ENCODE data around the gene INPP5K. TPM values are rescaled to one million over a fixed set of nuclear protein-coding genes. Genes with fewer than 3 reads are reported as not detected.

INPP5K gene
- total RNA-seq, 1 donor from 2014 or later: 23.0 TPM

DNA sequence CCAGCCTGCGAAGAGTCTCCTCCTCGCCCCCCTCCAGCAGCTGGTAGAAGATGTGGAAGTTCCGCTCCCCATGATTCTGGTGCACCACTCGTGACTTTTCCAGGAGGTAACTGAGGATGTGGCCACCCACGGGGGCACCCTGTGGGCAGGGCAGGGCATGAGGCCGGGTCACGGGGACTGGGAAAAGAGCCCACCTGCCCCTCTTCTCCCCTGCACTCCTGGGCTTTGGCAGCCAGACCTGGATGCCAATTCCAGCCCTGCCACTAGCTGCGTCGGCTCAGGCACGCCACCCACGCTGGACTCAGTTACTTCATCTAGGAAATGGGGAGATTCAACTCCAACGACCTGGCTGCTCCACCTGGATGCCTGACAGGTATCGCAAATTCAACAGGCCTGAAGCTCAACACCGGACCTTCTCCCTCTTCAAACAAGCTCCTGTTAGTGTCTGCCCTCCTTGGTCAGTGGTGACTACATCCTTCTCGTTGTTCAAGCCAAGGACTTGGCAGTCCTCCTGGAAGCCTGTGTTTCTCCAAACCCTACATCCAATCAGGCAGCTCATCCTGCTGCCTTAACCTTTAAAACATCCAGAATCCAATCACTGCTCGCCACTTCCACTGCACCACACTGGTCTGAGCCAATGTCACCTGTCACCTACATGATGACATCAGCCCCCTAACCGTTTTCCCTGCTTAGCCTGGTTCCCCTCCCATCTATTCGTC is 35.5 kb downstream of the INPP5K start:
- Histone ChIP-seq H3K4me1 (ENCODE audit: control insufficient read depth in 3 of 3, insufficient read depth in 3 of 3, low read length in 3 of 3) (peaks cover 9 to 13% (median 12%) of the 10 kb centered on the region in 3 donors), H3K9me3 (ENCODE audit: control insufficient read depth in 3 of 3, low read length in 3 of 3) (no peaks in the 10 kb centered on the region), H3K4me3 (ENCODE audit: low read length in 3 of 3) (no peak overlapping the region), H3K27ac (ENCODE audit: low read depth, low read length) (no peak overlapping the region), H3K36me3 (ENCODE audit: control insufficient read depth in 3 of 3, insufficient read depth in 3 of 3, low read length in 3 of 3) (peaks cover 39 to 46% (median 40%) of the 10 kb centered on the region in 3 donors), H3K27me3 (ENCODE audit: control insufficient read depth in 3 of 3, insufficient read depth in 3 of 3, low read length in 3 of 3) (no peaks in the 10 kb centered on the region), H3K9ac (ENCODE audit: low read depth in 1 of 3, low read length in 3 of 3) (no peak overlapping the region)

DNA sequence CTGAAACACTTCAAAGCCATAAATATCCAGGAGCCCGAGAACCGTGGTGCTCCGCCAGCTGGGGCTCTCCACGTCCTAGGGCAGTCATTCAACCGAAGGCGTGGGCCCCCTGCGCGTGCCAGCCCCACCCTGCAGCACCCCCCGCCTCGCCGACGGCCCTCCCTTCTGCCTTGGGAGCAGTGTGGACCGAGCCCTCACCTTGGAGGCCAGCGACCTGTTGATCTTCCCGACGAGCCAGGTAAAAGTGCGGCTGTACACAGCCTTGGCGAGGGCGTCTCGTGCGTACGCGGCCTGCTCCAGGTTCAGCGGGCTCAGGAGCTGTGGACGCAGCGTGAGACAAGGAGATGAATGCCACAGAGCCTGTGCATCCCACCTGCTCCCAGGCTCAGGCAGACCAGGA is 38.0 kb downstream of the INPP5K start:
- H3K4me3 ChIP-seq (ENCODE audit: low read length in 3 of 3): no peak overlapping the region
- H3K4me1 ChIP-seq (ENCODE audit: control insufficient read depth in 3 of 3, insufficient read depth in 3 of 3, low read length in 3 of 3): peaks cover 4 to 9% (median 7%) of the 10 kb centered on the region in 3 donors
- H3K27me3 ChIP-seq (ENCODE audit: control insufficient read depth in 3 of 3, insufficient read depth in 3 of 3, low read length in 3 of 3): no peaks in the 10 kb centered on the region
- H3K36me3 ChIP-seq (ENCODE audit: control insufficient read depth in 3 of 3, insufficient read depth in 3 of 3, low read length in 3 of 3): peaks cover 40 to 59% (median 44%) of the 10 kb centered on the region in 3 donors
- H3K9me3 ChIP-seq (ENCODE audit: control insufficient read depth in 3 of 3, low read length in 3 of 3): no peaks in the 10 kb centered on the region
- H3K27ac ChIP-seq (ENCODE audit: low read depth, low read length): no peak overlapping the region
- no peak overlapping the region for H3K9ac ChIP-seq (ENCODE audit: low read depth in 1 of 3, low read length in 3 of 3)

DNA sequence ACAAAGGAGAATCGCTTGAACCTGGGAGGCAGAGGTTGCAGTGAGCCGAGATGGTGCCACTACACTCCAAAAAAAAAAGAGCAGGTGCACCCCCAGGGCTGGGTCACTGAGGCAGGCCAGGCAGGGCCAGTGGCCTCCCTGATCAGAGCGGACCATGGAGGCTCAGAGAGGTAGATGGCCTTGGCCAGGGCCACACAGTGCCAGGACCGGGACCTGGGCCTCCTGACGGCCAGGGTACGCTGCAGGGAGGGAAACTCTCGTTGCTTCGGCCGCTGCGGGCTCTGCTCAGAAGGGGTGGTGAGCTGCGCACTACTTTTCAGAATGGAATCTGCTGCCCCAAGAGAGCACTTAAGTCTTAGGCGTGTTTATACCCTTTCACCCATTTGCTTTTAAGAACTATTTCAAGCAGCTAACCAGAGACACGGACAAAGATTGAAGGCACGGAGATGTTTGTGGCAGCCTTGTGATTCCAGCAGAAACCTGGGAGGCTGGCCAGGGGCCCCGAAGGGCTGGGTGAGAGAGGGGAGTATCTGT is 41.0 kb downstream of the INPP5K start:
- no peaks in the 10 kb centered on the region for H3K9me3 ChIP-seq (ENCODE audit: control insufficient read depth in 3 of 3, low read length in 3 of 3)
- no peak overlapping the region for H3K27ac ChIP-seq (ENCODE audit: low read depth, low read length)
- H3K4me3 ChIP-seq (ENCODE audit: low read length in 3 of 3): no peak overlapping the region
- H3K36me3 ChIP-seq (ENCODE audit: control insufficient read depth in 3 of 3, insufficient read depth in 3 of 3, low read length in 3 of 3): peaks cover 35 to 54% (median 37%) of the 10 kb centered on the region in 3 donors
- peaks cover 0 to 9% (median 4%) of the 10 kb centered on the region in 3 donors for H3K4me1 ChIP-seq (ENCODE audit: control insufficient read depth in 3 of 3, insufficient read depth in 3 of 3, low read length in 3 of 3)
- H3K9ac ChIP-seq (ENCODE audit: low read depth in 1 of 3, low read length in 3 of 3): peak overlapping the region in 1 of 3 donors; percentile 16
- H3K27me3 ChIP-seq (ENCODE audit: control insufficient read depth in 3 of 3, insufficient read depth in 3 of 3, low read length in 3 of 3): no peaks in the 10 kb centered on the region

DNA sequence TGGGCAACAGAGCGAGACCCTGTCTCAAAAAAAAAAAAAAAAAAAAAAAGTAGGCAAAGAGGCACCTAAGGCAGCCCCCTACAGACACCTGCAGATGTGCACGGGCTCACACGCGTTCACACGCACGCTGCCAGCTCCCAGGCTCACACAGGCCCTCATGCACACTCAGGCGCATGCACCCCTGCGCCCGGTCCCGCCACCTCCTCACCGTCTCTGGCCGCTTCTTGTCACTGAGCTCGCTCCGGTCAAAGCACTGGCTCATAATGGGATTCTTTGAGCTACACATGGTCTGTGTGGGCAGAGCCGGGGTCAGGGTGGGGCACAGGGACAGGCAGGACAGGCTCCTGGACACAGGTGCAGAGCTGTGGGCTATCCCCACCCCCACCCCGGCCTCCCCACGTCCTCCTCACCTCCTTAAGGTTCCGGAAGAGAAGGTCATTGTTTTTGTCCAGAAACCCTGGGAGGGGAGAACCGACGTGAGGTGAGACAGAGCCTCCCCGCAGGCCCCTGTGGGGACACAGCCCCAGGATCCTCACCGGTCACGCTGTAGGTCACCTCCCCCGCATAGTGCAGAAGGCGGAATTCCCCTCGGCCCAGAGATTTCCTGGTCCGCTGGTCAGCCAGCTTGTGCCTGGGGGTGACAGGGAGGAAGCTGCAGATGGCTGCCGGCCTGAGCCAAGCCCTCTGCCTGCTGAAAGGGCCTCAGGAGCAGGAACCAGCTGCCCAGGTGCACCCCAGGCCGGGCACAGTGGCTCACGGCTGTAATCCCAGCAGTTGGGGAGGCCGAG is 41.8 kb downstream of the INPP5K start:
- no peak overlapping the region for H3K9ac ChIP-seq (ENCODE audit: low read depth in 1 of 3, low read length in 3 of 3)
- no peaks in the 10 kb centered on the region for H3K9me3 ChIP-seq (ENCODE audit: control insufficient read depth in 3 of 3, low read length in 3 of 3)
- peaks cover 0 to 9% (median 4%) of the 10 kb centered on the region in 3 donors for H3K4me1 ChIP-seq (ENCODE audit: control insufficient read depth in 3 of 3, insufficient read depth in 3 of 3, low read length in 3 of 3)
- H3K27me3 ChIP-seq (ENCODE audit: control insufficient read depth in 3 of 3, insufficient read depth in 3 of 3, low read length in 3 of 3): no peaks in the 10 kb centered on the region
- H3K4me3 ChIP-seq (ENCODE audit: low read length in 3 of 3): no peak overlapping the region
- peaks cover 33 to 53% (median 39%) of the 10 kb centered on the region in 3 donors for H3K36me3 ChIP-seq (ENCODE audit: control insufficient read depth in 3 of 3, insufficient read depth in 3 of 3, low read length in 3 of 3)
- H3K27ac ChIP-seq (ENCODE audit: low read depth, low read length): no peak overlapping the region

- no peaks in the 10 kb centered on the region for H3K27me3 ChIP-seq (ENCODE audit: control insufficient read depth in 3 of 3, insufficient read depth in 3 of 3, low read length in 3 of 3)
- H3K9ac ChIP-seq (ENCODE audit: low read depth in 1 of 3, low read length in 3 of 3): no peak overlapping the region
- no peak overlapping the region for H3K4me3 ChIP-seq (ENCODE audit: low read length in 3 of 3)
- H3K27ac ChIP-seq (ENCODE audit: low read depth, low read length): no peak overlapping the region
- H3K9me3 ChIP-seq (ENCODE audit: control insufficient read depth in 3 of 3, low read length in 3 of 3): no peaks in the 10 kb centered on the region
- peaks cover under 1 to 9% (median 5%) of the 10 kb centered on the region in 3 donors for H3K4me1 ChIP-seq (ENCODE audit: control insufficient read depth in 3 of 3, insufficient read depth in 3 of 3, low read length in 3 of 3)
- H3K36me3 ChIP-seq (ENCODE audit: control insufficient read depth in 3 of 3, insufficient read depth in 3 of 3, low read length in 3 of 3): peaks cover 37 to 57% (median 43%) of the 10 kb centered on the region in 3 donors
Observed at GRCh38 chr17:1473841-1474240, 42.6 kb downstream of the INPP5K start.

- Histone ChIP-seq H3K4me1 (ENCODE audit: control insufficient read depth in 3 of 3, insufficient read depth in 3 of 3, low read length in 3 of 3) (peaks cover 7 to 14% (median 11%) of the 10 kb centered on the region in 3 donors), H3K9ac (ENCODE audit: low read depth in 1 of 3, low read length in 3 of 3) (no peak overlapping the region), H3K27ac (ENCODE audit: low read depth, low read length) (no peak overlapping the region), H3K4me3 (ENCODE audit: low read length in 3 of 3) (no peak overlapping the region), H3K27me3 (ENCODE audit: control insufficient read depth in 3 of 3, insufficient read depth in 3 of 3, low read length in 3 of 3) (no peaks in the 10 kb centered on the region), H3K36me3 (ENCODE audit: control insufficient read depth in 3 of 3, insufficient read depth in 3 of 3, low read length in 3 of 3) (peaks cover 37 to 57% (median 39%) of the 10 kb centered on the region in 3 donors), H3K9me3 (ENCODE audit: control insufficient read depth in 3 of 3, low read length in 3 of 3) (no peaks in the 10 kb centered on the region)
Observed at GRCh38 chr17:1473170-1473569, 43.2 kb downstream of the INPP5K start.

DNA sequence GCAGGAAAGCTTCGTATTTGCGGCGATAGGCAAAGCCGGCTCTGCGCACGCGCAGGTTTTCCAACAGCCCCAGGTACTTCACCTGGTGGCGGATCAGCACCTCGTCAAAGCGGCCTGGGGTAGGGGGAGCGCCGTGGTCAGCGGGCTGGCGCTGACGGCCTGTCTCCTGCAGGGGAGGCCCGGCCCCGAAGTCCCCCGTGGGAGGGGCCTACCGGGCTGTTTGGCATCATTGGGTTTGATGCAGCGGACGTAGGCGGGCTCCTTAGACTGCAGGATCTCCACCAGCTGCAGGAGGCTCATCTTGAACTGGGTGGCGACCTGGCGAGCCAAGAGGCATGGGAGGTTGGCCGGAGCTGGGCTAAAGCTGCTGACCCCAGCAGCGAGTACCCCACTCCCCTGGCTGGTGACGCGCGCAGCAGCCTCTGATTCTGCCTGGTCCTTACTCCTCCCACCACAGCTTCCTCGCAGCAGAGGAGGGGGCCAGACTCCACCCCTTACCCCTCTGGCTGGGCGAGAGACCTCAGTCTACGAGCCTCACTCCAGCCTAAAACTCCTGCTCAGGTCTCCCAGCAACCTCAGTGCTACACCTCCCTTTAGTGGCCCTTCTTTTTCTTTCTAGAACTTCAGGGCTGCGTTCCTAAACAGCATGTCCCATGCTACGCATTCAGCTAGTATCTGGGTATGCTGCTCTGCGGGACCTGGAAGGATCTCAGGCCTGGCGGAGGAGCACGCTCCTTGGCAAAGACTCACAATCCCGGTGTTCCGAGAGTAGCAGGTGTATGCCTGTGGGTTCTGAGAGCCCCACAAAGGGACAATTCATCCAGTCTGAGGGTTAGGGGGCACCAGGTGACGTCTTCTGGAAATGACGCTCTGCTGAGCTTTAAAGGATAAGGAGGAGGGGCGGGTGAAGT is 44.2 kb downstream of the INPP5K start:
- peaks cover 9 to 17% (median 17%) of the 10 kb centered on the region in 3 donors for H3K4me1 ChIP-seq (ENCODE audit: control insufficient read depth in 3 of 3, insufficient read depth in 3 of 3, low read length in 3 of 3)
- H3K27me3 ChIP-seq (ENCODE audit: control insufficient read depth in 3 of 3, insufficient read depth in 3 of 3, low read length in 3 of 3): no peaks in the 10 kb centered on the region
- H3K9me3 ChIP-seq (ENCODE audit: control insufficient read depth in 3 of 3, low read length in 3 of 3): no peaks in the 10 kb centered on the region
- H3K9ac ChIP-seq (ENCODE audit: low read depth in 1 of 3, low read length in 3 of 3): no peak overlapping the region
- H3K4me3 ChIP-seq (ENCODE audit: low read length in 3 of 3): no peak overlapping the region
- peaks cover 31 to 49% (median 34%) of the 10 kb centered on the region in 3 donors for H3K36me3 ChIP-seq (ENCODE audit: control insufficient read depth in 3 of 3, insufficient read depth in 3 of 3, low read length in 3 of 3)
- no peak overlapping the region for H3K27ac ChIP-seq (ENCODE audit: low read depth, low read length)

- peaks cover 9 to 16% (median 14%) of the 10 kb centered on the region in 3 donors for H3K4me1 ChIP-seq (ENCODE audit: control insufficient read depth in 3 of 3, insufficient read depth in 3 of 3, low read length in 3 of 3)
- H3K36me3 ChIP-seq (ENCODE audit: control insufficient read depth in 3 of 3, insufficient read depth in 3 of 3, low read length in 3 of 3): peaks cover 33 to 51% (median 36%) of the 10 kb centered on the region in 3 donors
- no peak overlapping the region for H3K27ac ChIP-seq (ENCODE audit: low read depth, low read length)
- H3K4me3 ChIP-seq (ENCODE audit: low read length in 3 of 3): no peak overlapping the region
- H3K27me3 ChIP-seq (ENCODE audit: control insufficient read depth in 3 of 3, insufficient read depth in 3 of 3, low read length in 3 of 3): no peaks in the 10 kb centered on the region
- no peak overlapping the region for H3K9ac ChIP-seq (ENCODE audit: low read depth in 1 of 3, low read length in 3 of 3)
- H3K9me3 ChIP-seq (ENCODE audit: control insufficient read depth in 3 of 3, low read length in 3 of 3): no peaks in the 10 kb centered on the region
Observed at GRCh38 chr17:1471490-1471889, 44.9 kb downstream of the INPP5K start.

GRCh38 chr17:1470755-1471462 is 45.5 kb downstream of the INPP5K start:
- Histone ChIP-seq H3K4me1 (ENCODE audit: control insufficient read depth in 3 of 3, insufficient read depth in 3 of 3, low read length in 3 of 3) (peaks cover 9 to 13% (median 13%) of the 10 kb centered on the region in 3 donors), H3K9me3 (ENCODE audit: control insufficient read depth in 3 of 3, low read length in 3 of 3) (no peaks in the 10 kb centered on the region), H3K27ac (ENCODE audit: low read depth, low read length) (no peak overlapping the region), H3K4me3 (ENCODE audit: low read length in 3 of 3) (no peak overlapping the region), H3K27me3 (ENCODE audit: control insufficient read depth in 3 of 3, insufficient read depth in 3 of 3, low read length in 3 of 3) (no peaks in the 10 kb centered on the region), H3K9ac (ENCODE audit: low read depth in 1 of 3, low read length in 3 of 3) (no peak overlapping the region), H3K36me3 (ENCODE audit: control insufficient read depth in 3 of 3, insufficient read depth in 3 of 3, low read length in 3 of 3) (peaks cover 31 to 51% (median 36%) of the 10 kb centered on the region in 3 donors)

Measured in skeletal muscle tissue (tissue), 4 donors.